MM.1S (cell line): ENCODE results near the gene MED16.

ENCODE experiments used
- CTCF ChIP-seq: fragments of 300-600 bp; sonication (generic); IDR thresholded peaks from 2 replicates; pipeline ENCODE4 v1.5.1; 2016; ENCODE audit warnings: antibody characterized with exemption, low read length, mixed read lengths
- EZH2phosphoT487 ChIP-seq: fragments of 300-600 bp; sonication (generic); IDR thresholded peaks from 2 replicates; pipeline ENCODE4 v1.6.1; 2018; ENCODE audit warnings: antibody characterized with exemption, low read length

- TF ChIP-seq EZH2phosphoT487 (no peak), CTCF (no peak)
Observed at GRCh38 chr19:858868-859843, 33.8 kb downstream of the MED16 start, which contains the start of gene CFD.
